SK-N-SH (cell line): ENCODE results near the gene ZSCAN22. TPM values are rescaled to one million over a fixed set of nuclear protein-coding genes. Genes with fewer than 3 reads are reported as not detected.

Experiments used
- CTCF ChIA-PET: fragments of 300-600, 350-600 bp; formaldehyde crosslinking; extraction: SDS; loops from one replicate; lab custom pipeline; 2021; lab: Yijun Ruan, JAX
- POLR2A ChIA-PET: fragments of 350-600 bp; sonication (Branson Sonifier 250); formaldehyde crosslinking; extraction: SDS; loops from one replicate; lab custom pipeline; 2020; ENCODE audit warnings: antibody characterized with exemption, inconsistent platforms; lab: Yijun Ruan, JAX
- DNase-seq: peaks from one replicate; pipeline ENCODE4 v3.0.0; 2012
- H2AFZ ChIP-seq: fragments of 200-600 bp; sonication (generic); 2 replicates; pipeline ENCODE4 v1.8.1; 2016; ENCODE audit warnings: antibody characterized with exemption, mild to moderate bottlenecking, low read depth
- H3F3A ChIP-seq: fragments of 200-600 bp; sonication (generic); replicated peaks from 2 replicates; pipeline ENCODE3; 2016; ENCODE audit warnings: antibody characterized with exemption, mild to moderate bottlenecking; ENCODE audit not compliant: insufficient read depth
- H3K27ac ChIP-seq, 2 experiments: fragments of 200-500 bp in 1 of 2; fragments of 200-600 bp in 1 of 2; sonication (Bioruptor generic) in 1 of 2; sonication (generic), shearing (Covaris generic) in 1 of 2; 2 replicates each; pipeline versions ENCODE4 v1.5.1 to v1.6.1; 2014 to 2016; ENCODE audit warnings: low read depth in 2 of 2, inconsistent platforms in 1 of 2, low read length in 1 of 2, mild to moderate bottlenecking in 1 of 2, mixed read lengths in 1 of 2
- H3K27me3 ChIP-seq: fragments of 200-600 bp; sonication (generic), shearing (Covaris generic); 2 replicates; pipeline ENCODE4 v1.6.1; 2016; ENCODE audit warnings: mixed run types; ENCODE audit not compliant: insufficient read depth
- H3K36me3 ChIP-seq, 2 experiments: fragments of 200-500 bp in 1 of 2; fragments of 200-600 bp in 1 of 2; sonication (Bioruptor generic) in 1 of 2; sonication (generic) in 1 of 2; replicated peaks in 1 of 2; 2 replicates each; pipeline versions ENCODE3 to v1.5.1; 2014 to 2016; ENCODE audit warnings: low read length in 1 of 2, mild to moderate bottlenecking in 1 of 2; ENCODE audit not compliant: insufficient read depth in 2 of 2, control insufficient read depth in 1 of 2
- H3K4me1 ChIP-seq, 2 experiments: fragments of 200-500 bp in 1 of 2; fragments of 200-600 bp in 1 of 2; sonication (Bioruptor generic) in 1 of 2; sonication (generic), shearing (Covaris generic) in 1 of 2; 2 replicates each; pipeline versions ENCODE4 v1.5.1 to v1.6.1; 2014 to 2016; ENCODE audit warnings: low read depth in 1 of 2, low read length in 1 of 2, mixed run types in 1 of 2; ENCODE audit not compliant: insufficient read depth in 2 of 2, control insufficient read depth in 1 of 2
- H3K4me2 ChIP-seq: fragments of 200-600 bp; sonication (generic), shearing (Covaris generic); 2 replicates; pipeline ENCODE4 v1.6.1; 2017; ENCODE audit warnings: mixed run types
- H3K4me3 ChIP-seq, 2 experiments: fragments of 200-500 bp in 1 of 2; fragments of 200-600 bp in 1 of 2; sonication (Bioruptor generic) in 1 of 2; sonication (generic), shearing (Covaris generic) in 1 of 2; 2 replicates each; pipeline versions ENCODE4 v1.5.1 to v1.8.1; 2014 to 2016; ENCODE audit warnings: low read depth in 2 of 2, inconsistent platforms in 1 of 2, low read length in 1 of 2, mild to moderate bottlenecking in 1 of 2, mixed read lengths in 1 of 2, moderate library complexity in 1 of 2
- H3K79me2 ChIP-seq: fragments of 200-600 bp; sonication (generic); 2 replicates; pipeline ENCODE4 v1.8.1; 2017; ENCODE audit warnings: mild to moderate bottlenecking; ENCODE audit not compliant: insufficient read depth
- H3K9ac ChIP-seq: fragments of 200-600 bp; sonication (generic); 2 replicates; pipeline ENCODE4 v1.6.1; 2017; ENCODE audit warnings: mixed run types
- H3K9me2 ChIP-seq: fragments of 200-600 bp; sonication (generic); 2 replicates; pipeline ENCODE4 v1.6.1; 2017; ENCODE audit warnings: mixed run types
- H3K9me3 ChIP-seq: fragments of 200-600 bp; sonication (generic); 2 replicates; pipeline ENCODE4 v1.6.1; 2017; ENCODE audit warnings: mixed run types, mild to moderate bottlenecking, moderate library complexity
- H4K20me1 ChIP-seq: fragments of 200-600 bp; sonication (generic); 2 replicates; pipeline ENCODE4 v1.6.1; 2017; ENCODE audit warnings: mild to moderate bottlenecking, mixed run types; ENCODE audit not compliant: insufficient read depth
- ELF1 ChIP-seq: IDR thresholded peaks from 2 replicates; pipeline ENCODE4 v1.4.0; 2012
- FOXJ3 ChIP-seq: sonication (generic); formaldehyde crosslinking; IDR thresholded peaks from 2 replicates; pipeline ENCODE4 v1.5.1; 2020; ENCODE audit warnings: mild to moderate bottlenecking, missing genetic modification reagents
- GABPA ChIP-seq: IDR thresholded peaks from 2 replicates; pipeline ENCODE4 v1.4.0; 2012; ENCODE audit warnings: low read depth, mild to moderate bottlenecking
- GATA2 ChIP-seq: sonication (generic); formaldehyde crosslinking; IDR thresholded peaks from 2 replicates; pipeline ENCODE4 v1.5.0; 2020; ENCODE audit warnings: mild to moderate bottlenecking, missing genetic modification reagents
- MEF2A ChIP-seq: IDR thresholded peaks from 2 replicates; pipeline ENCODE4 v1.4.0; 2012; ENCODE audit warnings: low read depth, borderline replicate concordance
- MXI1 ChIP-seq: IDR thresholded peaks from 2 replicates; pipeline ENCODE4 v1.6.1; 2012; ENCODE audit warnings: mild to moderate bottlenecking, low read depth, low read length, improper control_type of control experiment
- NRF1 ChIP-seq: IDR thresholded peaks from 2 replicates; pipeline ENCODE4 v1.6.1; 2012; ENCODE audit warnings: low read depth, mild to moderate bottlenecking, low read length
- POLR2AphosphoS5 ChIP-seq: IDR thresholded peaks from 2 replicates; pipeline ENCODE4 v1.6.1; 2012; ENCODE audit warnings: low read depth, low read length
- RAD21 ChIP-seq: IDR thresholded peaks from 2 replicates; pipeline ENCODE4 v1.6.1; 2012; ENCODE audit warnings: mild to moderate bottlenecking, low read length
- RFX5 ChIP-seq: IDR thresholded peaks from 2 replicates; pipeline ENCODE4 v1.6.1; 2012; ENCODE audit warnings: mild to moderate bottlenecking, improper control_type of control experiment, low read length
- SIN3A ChIP-seq: IDR thresholded peaks from 2 replicates; pipeline ENCODE4 v1.6.1; 2012; ENCODE audit warnings: low read depth, mild to moderate bottlenecking, low read length, moderate library complexity, borderline replicate concordance
- SMC3 ChIP-seq: IDR thresholded peaks from 2 replicates; pipeline ENCODE4 v1.6.1; 2012; ENCODE audit warnings: low read depth, low read length, improper control_type of control experiment
- TCF12 ChIP-seq: IDR thresholded peaks from 2 replicates; pipeline ENCODE4 v1.4.0; 2012
- TEAD4 ChIP-seq: IDR thresholded peaks from 2 replicates; pipeline ENCODE4 v1.4.0; 2012; ENCODE audit warnings: mild to moderate bottlenecking, borderline replicate concordance; ENCODE audit not compliant: insufficient read depth
- WGBS: methylation state at CpG from one replicate; pipeline ENCODE4 v1.1.6; 2017; ENCODE audit warnings: low lambda C conversion rate; 5-methylcytosine and 5-hydroxymethylcytosine counted together
- polyA plus RNA-seq, 3 experiments: library from polyadenylated mRNA; depleted of rRNA; stranded (reverse); fragments of >200 nt; gene quantifications; 2 replicates each; pipeline ENCODE4 v1.2.3, GENCODE V29; 2012
- TF ChIP-seq, protein P1 (sequence below): IDR thresholded peaks from 2 replicates; pipeline ENCODE4 v1.4.0; 2012; ENCODE audit warnings: low read depth
- TF ChIP-seq, protein P2 (sequence below): fragments of 150-350 bp; IDR thresholded peaks from 2 replicates; pipeline ENCODE4 v1.6.1; 2016; ENCODE audit warnings: mild to moderate bottlenecking, low read depth, low read length
- TF ChIP-seq, protein P3 (sequence below): IDR thresholded peaks from 2 replicates; pipeline ENCODE4; 2012
- TF ChIP-seq, protein P4 (sequence below): fragments of 200-600 bp; sonication (generic); IDR thresholded peaks from 2 replicates; pipeline ENCODE4 v1.6.1; 2017; ENCODE audit warnings: antibody characterized with exemption, mild to moderate bottlenecking, moderate library complexity

The ZSCAN22 gene
- polyA plus RNA-seq, 1 of the 3 experiments (the other 2 are of a cell fraction) = 2.3 TPM

DNA sequence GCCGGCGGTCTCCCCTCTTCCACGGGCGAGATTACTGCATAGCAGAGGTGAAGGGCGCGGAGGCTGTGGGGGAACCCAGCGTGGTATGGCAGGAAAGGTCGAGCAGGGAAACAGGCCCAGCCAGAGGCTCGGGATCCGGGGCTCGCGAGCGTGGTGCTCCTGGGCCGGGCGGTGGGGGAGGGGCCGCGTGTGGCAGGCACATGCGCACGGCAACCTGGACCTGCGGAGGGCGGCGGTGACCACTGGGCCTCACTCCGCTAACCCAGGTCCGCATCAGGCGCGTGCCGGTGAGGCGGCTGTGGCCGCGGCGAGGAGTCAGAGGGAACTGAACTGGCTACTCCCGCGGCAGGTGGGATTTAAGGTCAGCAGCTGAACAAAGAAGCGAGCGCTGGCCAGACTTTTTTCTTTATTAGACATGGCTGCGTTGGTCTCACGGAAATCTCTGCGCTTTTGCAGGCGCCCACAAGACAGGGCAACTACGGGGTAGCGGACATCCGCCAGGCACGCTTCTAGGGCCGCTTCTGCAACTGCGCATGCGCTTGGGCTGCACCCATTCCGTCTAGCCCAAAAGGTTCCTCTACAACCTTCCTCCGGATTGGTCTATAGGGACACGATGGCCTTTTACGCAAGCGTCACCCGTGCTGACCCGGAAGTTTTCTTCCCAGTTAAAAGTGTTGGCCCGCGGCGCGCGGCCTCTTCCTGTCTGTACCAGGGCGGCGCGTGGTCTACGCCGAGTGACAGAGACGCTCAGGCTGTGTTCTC lies 60.0 kb downstream of the ZSCAN22 start, which contains the start of gene RPS5 (continued):
- peak; percentile 98 for TF ChIP-seq SIN3A
- TF ChIP-seq TCF12 = peak; percentile 39; the same call in 1 of the 2 replicates
- no peak for TF ChIP-seq FOXJ3
- TF ChIP-seq RAD21 = no peak
- TF ChIP-seq MXI1 = peak; percentile 97
- TF ChIP-seq TEAD4 = no peak
- TF ChIP-seq GATA2 (CRISPR knock-in tag) = no peak
- TF ChIP-seq ELF1 = peak; percentile 89
- TF ChIP-seq RFX5 = no peak
- TF ChIP-seq NRF1 = peak; percentile 83

DNA sequence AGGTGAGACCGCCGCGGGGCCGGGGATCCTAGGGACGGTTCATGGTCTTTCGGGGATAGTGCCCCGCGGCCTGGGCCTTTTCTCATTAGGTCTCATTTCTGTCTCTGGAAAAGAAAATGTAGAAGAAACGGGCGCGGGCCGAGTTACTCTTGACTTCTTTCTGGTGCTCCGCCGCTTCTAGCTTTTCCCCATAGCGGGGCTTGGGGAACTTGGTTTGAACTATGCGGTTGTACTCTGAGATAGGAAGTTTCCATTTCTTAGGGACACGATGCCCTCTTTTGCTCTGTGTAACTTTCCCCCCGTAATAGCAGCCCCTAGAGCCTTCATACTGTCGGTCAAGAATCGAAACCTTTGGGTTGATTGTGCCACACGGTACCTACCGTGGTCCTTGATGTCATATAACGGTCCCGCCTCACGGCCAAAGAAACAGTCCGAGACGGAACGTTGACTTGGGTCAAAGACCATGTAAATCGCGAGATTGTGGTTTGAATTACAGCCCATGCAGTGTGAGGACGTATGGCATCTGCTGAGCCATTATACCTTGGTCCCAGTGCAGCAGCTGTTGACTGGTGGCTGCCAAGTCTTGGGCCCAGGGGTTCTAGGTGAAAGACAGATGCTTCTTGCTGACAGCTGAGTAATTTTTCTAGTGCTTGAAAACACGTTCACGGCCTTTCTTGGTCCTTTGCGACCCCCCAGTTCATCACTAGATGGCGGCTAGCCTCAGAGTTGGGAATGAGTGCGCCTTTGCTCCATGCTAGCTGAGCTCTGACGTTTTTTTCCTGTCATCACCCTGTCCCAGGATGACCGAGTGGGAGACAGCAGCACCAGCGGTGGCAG lies 60.8 kb downstream of the ZSCAN22 start:
- POLR2A ChIA-PET = interaction anchor here (0.9 to 1.6 kb wide), 5 partner anchors 11 to 132 kb away, joined by 3 to 5 read pairs (median 4); partner anchors contain the start of genes ZBTB45 and ZNF497
- Histone ChIP-seq H3K4me2 (peak overlapping the region; percentile 85), H2AFZ (0 out of 2 replicates have a peak overlapping the region, but pooled peaks have one; percentile 10), H4K20me1 (peaks cover 38% of the 10 kb centered on the region), H3K36me3 (peaks cover 21 to 38% of the 10 kb centered on the region in 2 experiments), H3K27ac (peak overlapping the region; percentile 72 to 95; a peak in 3 of 4 replicates), H3F3A (peaks cover 18% of the 10 kb centered on the region), H3K9me3 (no peaks in the 10 kb centered on the region), H3K4me3 (peak overlapping the region; percentile 87 to 92), H3K4me1 (peaks cover 16 to 25% of the 10 kb centered on the region in 2 experiments; a peak in 3 of 4 replicates), H3K9ac (peak overlapping the region; percentile 91), H3K9me2 (no peaks in the 10 kb centered on the region), H3K79me2 (peaks cover 70% of the 10 kb centered on the region), H3K27me3 (no peaks in the 10 kb centered on the region)
- CTCF ChIA-PET = interaction anchor here (0.6 to 0.8 kb wide), 2 partner anchors 61 to 774 kb away, joined by 3 read pairs; partner anchors contain the start of gene ZSCAN22
- TF ChIP-seq SIN3A = no peak
- TF ChIP-seq, protein P1, sequence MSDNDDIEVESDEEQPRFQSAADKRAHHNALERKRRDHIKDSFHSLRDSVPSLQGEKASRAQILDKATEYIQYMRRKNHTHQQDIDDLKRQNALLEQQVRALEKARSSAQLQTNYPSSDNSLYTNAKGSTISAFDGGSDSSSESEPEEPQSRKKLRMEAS = no peak
- TF ChIP-seq, protein P2, sequence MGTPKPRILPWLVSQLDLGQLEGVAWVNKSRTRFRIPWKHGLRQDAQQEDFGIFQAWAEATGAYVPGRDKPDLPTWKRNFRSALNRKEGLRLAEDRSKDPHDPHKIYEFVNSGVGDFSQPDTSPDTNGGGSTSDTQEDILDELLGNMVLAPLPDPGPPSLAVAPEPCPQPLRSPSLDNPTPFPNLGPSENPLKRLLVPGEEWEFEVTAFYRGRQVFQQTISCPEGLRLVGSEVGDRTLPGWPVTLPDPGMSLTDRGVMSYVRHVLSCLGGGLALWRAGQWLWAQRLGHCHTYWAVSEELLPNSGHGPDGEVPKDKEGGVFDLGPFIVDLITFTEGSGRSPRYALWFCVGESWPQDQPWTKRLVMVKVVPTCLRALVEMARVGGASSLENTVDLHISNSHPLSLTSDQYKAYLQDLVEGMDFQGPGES = no peak
- TF ChIP-seq SMC3 = no peak; the same call in 1 of the 2 replicates
- TF ChIP-seq NRF1 = no peak
- TF ChIP-seq FOXJ3 = no peak
- no peak for TF ChIP-seq MXI1
- TF ChIP-seq MEF2A = no peak
- TF ChIP-seq GABPA = no peak
- TF ChIP-seq, protein P3, sequence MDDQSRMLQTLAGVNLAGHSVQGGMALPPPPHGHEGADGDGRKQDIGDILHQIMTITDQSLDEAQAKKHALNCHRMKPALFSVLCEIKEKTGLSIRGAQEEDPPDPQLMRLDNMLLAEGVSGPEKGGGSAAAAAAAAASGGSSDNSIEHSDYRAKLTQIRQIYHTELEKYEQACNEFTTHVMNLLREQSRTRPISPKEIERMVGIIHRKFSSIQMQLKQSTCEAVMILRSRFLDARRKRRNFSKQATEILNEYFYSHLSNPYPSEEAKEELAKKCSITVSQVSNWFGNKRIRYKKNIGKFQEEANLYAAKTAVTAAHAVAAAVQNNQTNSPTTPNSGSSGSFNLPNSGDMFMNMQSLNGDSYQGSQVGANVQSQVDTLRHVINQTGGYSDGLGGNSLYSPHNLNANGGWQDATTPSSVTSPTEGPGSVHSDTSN = no peak
- no peak for TF ChIP-seq POLR2AphosphoS5
- peak; percentile 40 for TF ChIP-seq RAD21
- TF ChIP-seq, protein P4, sequence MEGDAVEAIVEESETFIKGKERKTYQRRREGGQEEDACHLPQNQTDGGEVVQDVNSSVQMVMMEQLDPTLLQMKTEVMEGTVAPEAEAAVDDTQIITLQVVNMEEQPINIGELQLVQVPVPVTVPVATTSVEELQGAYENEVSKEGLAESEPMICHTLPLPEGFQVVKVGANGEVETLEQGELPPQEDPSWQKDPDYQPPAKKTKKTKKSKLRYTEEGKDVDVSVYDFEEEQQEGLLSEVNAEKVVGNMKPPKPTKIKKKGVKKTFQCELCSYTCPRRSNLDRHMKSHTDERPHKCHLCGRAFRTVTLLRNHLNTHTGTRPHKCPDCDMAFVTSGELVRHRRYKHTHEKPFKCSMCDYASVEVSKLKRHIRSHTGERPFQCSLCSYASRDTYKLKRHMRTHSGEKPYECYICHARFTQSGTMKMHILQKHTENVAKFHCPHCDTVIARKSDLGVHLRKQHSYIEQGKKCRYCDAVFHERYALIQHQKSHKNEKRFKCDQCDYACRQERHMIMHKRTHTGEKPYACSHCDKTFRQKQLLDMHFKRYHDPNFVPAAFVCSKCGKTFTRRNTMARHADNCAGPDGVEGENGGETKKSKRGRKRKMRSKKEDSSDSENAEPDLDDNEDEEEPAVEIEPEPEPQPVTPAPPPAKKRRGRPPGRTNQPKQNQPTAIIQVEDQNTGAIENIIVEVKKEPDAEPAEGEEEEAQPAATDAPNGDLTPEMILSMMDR = peak; percentile 26; the same call in 1 of the 2 replicates
- peak; percentile 56 for DNase-seq
- under 1% methylated on average over 32 of the region's 39 CpGs for WGBS
